HEK293T (cell line): ENCODE results near the gene PPARA.

Source experiments
- CTCF ChIA-PET: fragments of 350-600 bp; formaldehyde crosslinking; extraction: SDS; loops from one replicate; lab custom pipeline; 2021; ENCODE audit warnings: antibody characterized with exemption, inconsistent platforms; lab: Yijun Ruan, JAX
- POLR2A ChIA-PET: fragments of 350-600 bp; formaldehyde crosslinking; extraction: SDS; loops from one replicate; lab custom pipeline; 2020; ENCODE audit warnings: antibody characterized with exemption, inconsistent platforms; lab: Yijun Ruan, JAX
- DNase-seq: peaks from one replicate; pipeline ENCODE4 v3.0.0; 2012; ENCODE audit warnings: mixed read lengths; ENCODE audit errors: extremely low spot score
- ARNT ChIP-seq: fragments of 450-650 bp; IDR thresholded peaks from 2 replicates; pipeline ENCODE4 v1.6.1; 2017; ENCODE audit warnings: mild to moderate bottlenecking
- BHLHE40 ChIP-seq: fragments of 450-650 bp; IDR thresholded peaks from 2 replicates; pipeline ENCODE4 v1.6.1; 2016; ENCODE audit warnings: mild to moderate bottlenecking, moderate library complexity, borderline replicate concordance
- CTBP1 ChIP-seq: fragments of 450-650 bp; IDR thresholded peaks from 2 replicates; pipeline ENCODE4 v1.6.1; 2016; ENCODE audit warnings: borderline replicate concordance
- ELF4 ChIP-seq: fragments of 450-650 bp; IDR thresholded peaks from 2 replicates; pipeline ENCODE4 v1.6.1; 2017; ENCODE audit warnings: antibody characterized with exemption
- FOXA1 ChIP-seq: fragments of 450-650 bp; IDR thresholded peaks from 2 replicates; pipeline ENCODE4 v1.6.1; 2016; ENCODE audit warnings: mild to moderate bottlenecking
- FOXK2 ChIP-seq: fragments of 450-650 bp; IDR thresholded peaks from 2 replicates; pipeline ENCODE4 v1.6.1; 2016; ENCODE audit warnings: mild to moderate bottlenecking
- FOXM1 ChIP-seq: fragments of 450-650 bp; IDR thresholded peaks from 2 replicates; pipeline ENCODE4 v1.6.1; 2017; ENCODE audit warnings: mild to moderate bottlenecking, borderline replicate concordance
- HDGF ChIP-seq: fragments of 450-650 bp; IDR thresholded peaks from 2 replicates; pipeline ENCODE4 v1.6.1; 2017; ENCODE audit warnings: antibody characterized with exemption, borderline replicate concordance
- L3MBTL2 ChIP-seq: fragments of 450-650 bp; conservative IDR thresholded peaks from 2 replicates; pipeline ENCODE4 v1.6.1; 2016; ENCODE audit warnings: mild to moderate bottlenecking
- LEF1 ChIP-seq: fragments of 450-650 bp; IDR thresholded peaks from 2 replicates; pipeline ENCODE4 v1.6.1; 2017; ENCODE audit warnings: mild to moderate bottlenecking, borderline replicate concordance
- NFRKB ChIP-seq: fragments of 450-650 bp; IDR thresholded peaks from 2 replicates; pipeline ENCODE4 v1.6.1; 2016; ENCODE audit warnings: mild to moderate bottlenecking, moderate library complexity
- SP1 ChIP-seq: fragments of 450-650 bp; IDR thresholded peaks from 2 replicates; pipeline ENCODE4 v1.6.1; 2017
- SUZ12 ChIP-seq: fragments of 450-650 bp; IDR thresholded peaks from 2 replicates; pipeline ENCODE4 v1.6.1; 2016; ENCODE audit warnings: mild to moderate bottlenecking
- TARDBP ChIP-seq: fragments of 450-650 bp; IDR thresholded peaks from 2 replicates; pipeline ENCODE4 v1.6.1; 2016
- ZNF384 ChIP-seq: fragments of 450-650 bp; IDR thresholded peaks from 2 replicates; pipeline ENCODE4 v1.6.1; 2016
- TF ChIP-seq, protein P1 (sequence below): fragments of 450-650 bp; IDR thresholded peaks from 2 replicates; pipeline ENCODE4 v1.6.1; 2016

PPARA gene

DNA sequence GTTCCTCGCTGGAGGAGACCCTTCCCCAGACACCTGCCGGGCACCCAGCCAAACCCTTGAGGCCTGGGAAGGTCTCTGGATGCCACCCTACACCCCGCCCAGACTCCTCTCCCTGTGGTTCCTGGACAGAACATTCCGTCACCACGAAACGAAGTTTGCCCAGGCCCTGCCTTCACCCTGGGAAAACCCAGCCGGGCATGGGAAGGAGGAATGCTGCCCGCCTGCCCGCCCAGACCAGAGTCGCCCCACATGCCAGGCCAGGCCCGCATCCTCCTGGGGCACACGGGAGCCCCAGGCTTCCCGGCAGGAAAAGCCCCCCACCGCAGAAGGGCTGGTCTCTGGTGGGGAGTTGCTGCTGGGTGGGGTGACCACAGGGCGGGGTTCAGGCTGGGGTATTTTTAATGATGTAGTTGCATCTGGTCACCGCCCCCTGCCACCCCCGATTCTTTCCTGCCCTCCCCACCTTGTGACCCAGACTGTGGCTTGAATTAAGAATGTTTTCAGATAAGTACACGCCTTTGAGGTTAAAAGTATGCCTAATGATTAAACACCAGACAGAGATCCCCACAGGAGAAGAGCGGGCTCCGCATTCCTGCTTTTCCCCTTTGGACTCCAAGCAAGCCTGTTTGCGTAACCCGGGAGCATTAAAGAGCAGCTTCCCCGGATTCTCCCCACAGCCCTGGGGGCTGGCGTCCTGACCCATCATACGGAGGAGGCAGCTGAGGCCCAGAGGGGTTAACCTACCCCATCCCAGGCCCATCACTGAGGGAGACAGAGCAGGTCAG is 44.6 kb upstream of the PPARA start:
- DNase-seq, result no peak
- no peak for TF ChIP-seq TARDBP
- no peak for TF ChIP-seq L3MBTL2
- no peak for TF ChIP-seq NFRKB
- TF ChIP-seq FOXA1, result no peak
- no peak for TF ChIP-seq ZNF384
- no peak for TF ChIP-seq LEF1
- no peak for TF ChIP-seq SP1
- no peak for TF ChIP-seq HDGF
- no peak for TF ChIP-seq BHLHE40
- no peak for TF ChIP-seq FOXM1
- TF ChIP-seq CTBP1, result no peak
- TF ChIP-seq ARNT, result no peak
- no peak for TF ChIP-seq ELF4
- no peak for TF ChIP-seq SUZ12
- TF ChIP-seq FOXK2, result no peak
- TF ChIP-seq, protein P1, sequence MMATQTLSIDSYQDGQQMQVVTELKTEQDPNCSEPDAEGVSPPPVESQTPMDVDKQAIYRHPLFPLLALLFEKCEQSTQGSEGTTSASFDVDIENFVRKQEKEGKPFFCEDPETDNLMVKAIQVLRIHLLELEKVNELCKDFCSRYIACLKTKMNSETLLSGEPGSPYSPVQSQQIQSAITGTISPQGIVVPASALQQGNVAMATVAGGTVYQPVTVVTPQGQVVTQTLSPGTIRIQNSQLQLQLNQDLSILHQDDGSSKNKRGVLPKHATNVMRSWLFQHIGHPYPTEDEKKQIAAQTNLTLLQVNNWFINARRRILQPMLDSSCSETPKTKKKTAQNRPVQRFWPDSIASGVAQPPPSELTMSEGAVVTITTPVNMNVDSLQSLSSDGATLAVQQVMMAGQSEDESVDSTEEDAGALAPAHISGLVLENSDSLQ, result no peak
- CTCF ChIA-PET, result interaction anchor here (0.7 to 1.2 kb wide), 2 partner anchors 99 to 242 kb away, joined by 4 read pairs; no protein-coding TSS in a partner anchor
- POLR2A ChIA-PET, result no interaction called here

- no peak for TF ChIP-seq CTBP1
- TF ChIP-seq BHLHE40, result no peak
- TF ChIP-seq L3MBTL2, result no peak
- no peak for TF ChIP-seq FOXA1
- TF ChIP-seq ARNT, result no peak
- TF ChIP-seq ZNF384, result no peak
- no peak for TF ChIP-seq SP1
- no peak for TF ChIP-seq ELF4
- no peak for TF ChIP-seq SUZ12
- TF ChIP-seq TARDBP, result no peak
- TF ChIP-seq FOXK2, result no peak
- TF ChIP-seq LEF1, result no peak
- TF ChIP-seq FOXM1, result no peak
- TF ChIP-seq, protein P1, result no peak
- no peak for TF ChIP-seq NFRKB
- no peak for TF ChIP-seq HDGF
- DNase-seq, result no peak
- ChIA-PET CTCF (interaction anchor here (0.7 to 1.2 kb wide), 2 partner anchors 100 to 243 kb away, joined by 4 read pairs; no protein-coding TSS in a partner anchor), POLR2A (no interaction called here)
Measured at GRCh38 chr22:46106279-46107022, 43.9 kb upstream of the PPARA start.

DNA sequence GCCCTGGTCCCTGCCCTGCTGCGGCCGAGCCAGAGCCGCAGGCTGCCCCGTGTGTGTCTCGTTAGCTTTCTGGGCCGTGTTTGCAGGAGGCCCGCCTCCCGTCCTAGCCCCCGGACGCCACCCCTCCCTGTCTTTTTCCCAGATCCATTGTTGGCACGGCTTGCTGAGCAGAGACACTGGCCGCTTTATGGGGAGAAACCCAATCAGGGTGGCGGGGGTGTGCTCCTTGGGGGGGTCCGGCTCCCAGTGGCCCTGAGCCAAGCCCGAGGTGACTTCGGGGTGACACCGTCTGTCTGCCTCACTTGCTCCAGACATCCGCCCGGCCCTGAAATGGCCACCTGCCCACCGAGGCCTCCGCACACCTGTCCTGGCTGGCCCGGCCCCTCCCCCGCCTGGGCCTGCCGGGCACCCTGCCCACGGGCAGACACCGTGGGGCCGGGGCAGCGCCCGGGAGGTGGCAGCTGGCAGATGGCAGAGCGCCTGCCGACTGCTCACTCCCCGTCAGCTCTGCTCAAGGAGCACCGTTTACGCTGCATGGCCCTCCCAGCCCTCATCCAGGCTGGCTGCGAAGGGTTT is 43.1 kb upstream of the PPARA start:
- ChIA-PET POLR2A (no interaction called here), CTCF (no interaction called here)
- DNase-seq, result no peak
- no peak for TF ChIP-seq FOXM1
- no peak for TF ChIP-seq LEF1
- TF ChIP-seq ZNF384, result no peak
- TF ChIP-seq HDGF, result no peak
- no peak for TF ChIP-seq BHLHE40
- no peak for TF ChIP-seq FOXA1
- TF ChIP-seq L3MBTL2, result no peak
- no peak for TF ChIP-seq CTBP1
- TF ChIP-seq, protein P1, result no peak
- no peak for TF ChIP-seq TARDBP
- no peak for TF ChIP-seq ELF4
- TF ChIP-seq SUZ12, result no peak
- no peak for TF ChIP-seq ARNT

DNA sequence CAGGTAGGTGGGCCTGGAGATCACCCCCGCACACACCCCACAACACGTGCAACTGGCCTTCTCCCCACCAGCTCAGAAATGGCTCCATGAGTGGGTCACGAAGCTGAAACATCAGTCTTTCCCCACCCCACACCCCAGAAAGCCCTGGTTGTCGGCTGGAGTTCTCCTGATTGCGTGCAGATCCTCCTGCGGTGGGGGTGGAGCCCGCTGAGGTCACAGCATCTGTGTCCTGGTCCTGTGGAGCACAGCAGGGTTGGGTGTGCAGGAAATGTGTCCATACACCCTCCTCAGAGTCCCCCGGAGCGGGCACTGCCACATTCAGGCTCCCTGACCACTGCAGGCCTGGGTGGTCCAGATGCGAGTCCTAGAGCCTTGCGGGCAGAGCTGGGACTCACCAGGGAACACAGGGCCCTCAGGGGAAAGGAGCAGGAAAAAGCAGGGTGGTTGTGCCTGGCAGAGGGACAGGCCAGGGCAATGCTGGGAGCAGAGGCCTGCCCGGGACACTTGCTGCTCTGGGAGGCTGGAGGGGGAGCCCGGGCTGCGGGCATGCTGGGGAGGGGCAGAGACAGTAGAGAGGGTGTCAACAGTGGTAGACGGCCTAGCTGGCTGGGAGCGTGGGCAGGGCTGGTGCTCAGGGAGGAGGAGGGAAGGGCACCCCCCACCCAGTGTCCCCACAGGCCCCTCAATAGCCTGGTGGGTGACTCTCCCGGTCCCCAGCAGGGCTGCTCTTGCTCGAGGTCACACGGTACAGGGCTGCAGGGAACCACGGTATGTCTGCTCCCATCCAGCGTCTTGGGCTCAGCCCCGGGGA is 42.4 kb upstream of the PPARA start:
- POLR2A ChIA-PET, result no interaction called here
- DNase-seq, result no peak
- TF ChIP-seq LEF1 (no peak), L3MBTL2 (no peak), FOXA1 (no peak), ARNT (no peak), NFRKB (no peak), BHLHE40 (no peak), TARDBP (no peak), SP1 (no peak), ELF4 (no peak), FOXK2 (no peak), FOXM1 (no peak), ZNF384 (no peak), SUZ12 (no peak), CTBP1 (no peak), HDGF (no peak)
- TF ChIP-seq, protein P1, result no peak
- CTCF ChIA-PET, result no interaction called here
